ENCODE measurements around the gene MERTK.
"Not testable (repeated sequence)": the region's sequence is repeated elsewhere in the genome, so short reads cannot be mapped to it uniquely, and the experiment has no call there.

MERTK gene

DNA sequence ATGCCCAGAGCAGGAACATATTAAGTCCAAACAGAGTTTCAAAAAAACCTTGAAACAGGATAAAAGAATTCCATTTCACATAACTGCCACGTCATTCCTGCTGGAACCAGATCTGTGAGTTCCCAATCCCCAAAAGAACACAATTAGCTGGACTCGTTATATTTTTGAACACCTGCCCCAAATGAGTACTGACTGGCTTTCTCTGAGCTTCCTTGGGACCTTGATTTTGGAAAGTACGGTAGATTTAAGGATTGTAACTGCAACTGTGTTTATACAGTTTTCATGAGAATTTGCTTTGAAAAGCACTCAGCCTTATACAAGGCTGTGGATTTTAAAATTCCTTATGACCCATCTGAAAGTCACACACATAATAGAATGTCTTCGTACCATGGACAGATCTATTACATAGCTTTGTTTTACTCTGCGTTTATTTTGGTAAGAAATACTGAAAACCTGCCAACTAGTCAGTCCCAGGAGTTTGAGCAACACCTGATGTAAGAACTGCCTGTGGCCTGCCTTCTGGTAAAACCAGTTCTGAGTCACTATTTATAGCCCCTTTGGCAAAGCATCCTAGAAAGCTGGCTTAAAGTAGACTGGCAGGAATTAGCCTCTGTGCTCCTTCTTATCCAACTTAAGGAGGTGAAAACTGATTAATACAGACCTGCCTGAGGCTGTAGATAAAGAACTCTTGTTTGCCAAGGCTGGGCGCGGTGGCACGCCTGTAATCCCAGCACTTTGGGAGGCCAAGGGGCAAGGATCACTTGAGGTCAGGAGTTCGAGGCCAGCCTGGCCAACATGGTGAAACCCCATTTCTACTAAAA, 48.1 kb downstream of the MERTK start:
- DNase-seq: no peak

- DNase-seq: no peak
Observed at GRCh38 chr2:111947219-111947618, 48.8 kb downstream of the MERTK start.

DNA sequence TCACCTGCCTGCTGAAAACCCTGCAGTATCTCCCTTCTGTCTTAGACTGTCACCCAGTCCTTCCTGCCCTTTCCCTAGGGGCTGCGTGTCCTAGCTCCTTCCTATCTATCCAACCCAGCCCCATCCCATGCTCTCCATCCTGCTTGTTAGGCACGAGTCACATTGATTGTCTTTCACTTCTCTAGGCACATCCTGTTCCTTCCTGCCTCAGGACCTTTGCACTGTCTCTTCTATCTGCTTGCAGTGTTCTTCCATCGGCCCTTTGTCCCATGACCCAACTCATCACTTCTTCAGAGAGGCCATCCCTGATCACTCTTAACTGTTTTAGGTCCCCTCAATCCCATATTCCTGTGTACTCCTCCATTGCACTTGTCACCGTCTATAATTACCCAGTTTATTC, 50.4 kb downstream of the MERTK start:
- DNase-seq: no peak

DNA sequence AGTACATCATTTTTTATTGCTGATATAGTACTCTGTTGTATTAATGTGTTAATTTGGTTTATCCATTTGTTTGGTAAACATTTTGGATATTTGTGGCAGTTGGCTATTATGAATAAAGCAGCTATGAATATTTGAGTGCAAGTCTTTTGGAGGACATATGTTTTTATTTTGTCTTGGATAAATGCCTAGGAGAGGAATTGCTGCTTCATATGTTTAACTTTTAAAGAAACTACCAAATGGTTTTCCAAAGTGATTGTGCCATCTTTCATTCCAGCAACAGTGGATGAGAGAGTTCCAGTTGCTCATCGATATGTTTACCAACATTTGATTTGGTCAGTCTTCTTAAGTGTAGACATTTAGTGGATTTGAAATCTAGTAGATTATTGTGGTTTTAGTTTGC, 51.8 kb downstream of the MERTK start:
- DNase-seq: no peak

- no peak for DNase-seq
Observed at GRCh38 chr2:111951486-111951885, 53.1 kb downstream of the MERTK start.

DNA sequence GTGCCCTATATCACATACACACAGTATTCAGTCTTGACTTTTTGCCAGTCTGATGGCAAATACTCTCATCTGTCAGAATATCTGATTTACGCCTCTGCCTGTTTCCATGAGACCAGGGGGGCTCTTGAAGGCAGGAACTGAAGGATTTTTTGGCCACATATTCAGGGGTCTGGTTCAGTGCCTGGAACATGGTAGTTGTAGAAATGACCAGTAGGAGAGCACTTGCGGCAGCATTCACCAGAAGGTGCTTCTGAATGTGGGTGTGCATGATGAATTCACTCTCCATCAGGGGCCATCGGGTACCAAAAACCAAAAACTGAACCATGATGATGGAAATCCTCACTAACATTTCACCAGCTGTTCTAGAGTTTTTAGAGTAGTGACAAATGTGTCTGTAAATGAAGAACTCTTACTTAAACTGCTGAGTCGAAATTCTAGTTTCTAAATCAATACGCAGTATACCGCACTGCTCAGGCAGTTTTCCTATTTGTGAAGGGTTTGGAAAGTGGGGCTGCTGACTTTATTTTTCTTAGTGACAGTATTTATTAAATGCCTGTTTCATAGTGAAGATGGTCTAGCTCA, 54.6 kb downstream of the MERTK start:
- no peak for DNase-seq

GRCh38 chr2:111954602-111955332, 56.4 kb downstream of the MERTK start:
- no peak for DNase-seq

DNA sequence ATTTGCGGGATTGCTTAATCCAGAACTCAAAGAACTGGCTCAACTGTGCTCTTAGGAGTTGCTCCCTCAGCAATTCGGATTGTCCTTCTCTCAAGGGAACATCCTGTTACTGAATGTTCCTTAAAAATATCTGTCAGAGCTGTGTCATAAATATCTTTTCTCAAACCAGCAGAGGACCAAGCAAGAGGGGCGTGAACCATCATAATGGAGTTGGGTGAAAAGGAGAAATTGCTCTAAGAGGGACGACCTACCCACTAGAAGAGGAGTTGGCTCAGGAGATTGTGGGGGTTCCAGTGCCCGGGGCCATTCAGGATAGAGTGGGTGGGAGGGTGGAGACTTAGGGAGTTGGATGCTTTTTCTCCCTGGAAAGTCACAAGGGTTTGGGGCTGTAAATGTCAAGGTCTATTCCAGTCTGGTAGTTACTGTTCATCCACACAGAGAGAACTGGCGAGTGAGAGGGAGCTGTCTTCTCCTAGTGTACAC, 59.5 kb downstream of the MERTK start:
- DNase-seq: no peak

DNA sequence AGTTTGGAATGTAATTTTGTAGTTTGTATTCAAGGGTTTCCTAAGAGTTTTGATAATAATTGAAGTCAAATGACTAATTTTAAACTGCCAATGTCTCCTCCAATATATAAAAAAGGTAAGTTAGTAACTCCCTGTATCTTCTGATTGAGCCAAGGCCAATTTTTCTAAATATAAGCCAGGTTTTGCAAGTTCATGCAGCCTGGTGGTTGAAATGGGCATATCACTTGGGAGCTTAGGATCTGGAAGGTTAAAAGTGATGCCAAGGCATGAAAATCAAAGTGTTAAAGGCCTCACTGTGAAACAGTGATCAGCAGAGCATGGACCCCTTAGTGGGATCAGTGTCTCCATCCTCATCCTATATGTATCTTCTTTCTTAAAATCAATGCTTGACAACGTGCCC, 60.5 kb downstream of the MERTK start:
- DNase-seq: no peak

GRCh38 chr2:111961663-111962062, 63.3 kb downstream of the MERTK start:
- DNase-seq: no peak

DNA sequence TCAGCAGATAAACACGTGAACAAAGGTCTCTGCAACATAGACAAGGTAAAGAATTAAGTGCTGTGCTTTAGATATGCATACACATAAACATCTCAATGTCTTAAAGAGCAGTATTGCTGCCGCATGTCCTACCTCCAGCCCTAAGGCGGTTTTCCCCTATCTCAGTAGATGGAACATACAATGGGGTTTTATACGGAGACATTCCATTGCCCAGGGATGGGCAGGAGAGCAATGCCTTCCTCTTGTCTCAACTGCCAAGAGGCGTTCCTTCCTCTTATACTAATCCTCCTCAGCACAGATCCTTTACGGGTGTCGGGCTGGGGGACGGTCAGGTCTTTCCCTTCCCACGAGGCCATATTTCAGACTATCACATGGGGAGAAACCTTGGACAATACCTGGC, 64.7 kb downstream of the MERTK start:
- not testable (repeated sequence) for DNase-seq

- not testable (repeated sequence) for DNase-seq
Observed at GRCh38 chr2:111963508-111963907, 65.1 kb downstream of the MERTK start.

GRCh38 chr2:111965062-111965461, 66.7 kb downstream of the MERTK start:
- no peak for DNase-seq

GRCh38 chr2:111966241-111966640, 67.8 kb downstream of the MERTK start:
- no peak for DNase-seq

- no peak for DNase-seq
Observed at GRCh38 chr2:111967018-111967417, 68.6 kb downstream of the MERTK start.

DNA sequence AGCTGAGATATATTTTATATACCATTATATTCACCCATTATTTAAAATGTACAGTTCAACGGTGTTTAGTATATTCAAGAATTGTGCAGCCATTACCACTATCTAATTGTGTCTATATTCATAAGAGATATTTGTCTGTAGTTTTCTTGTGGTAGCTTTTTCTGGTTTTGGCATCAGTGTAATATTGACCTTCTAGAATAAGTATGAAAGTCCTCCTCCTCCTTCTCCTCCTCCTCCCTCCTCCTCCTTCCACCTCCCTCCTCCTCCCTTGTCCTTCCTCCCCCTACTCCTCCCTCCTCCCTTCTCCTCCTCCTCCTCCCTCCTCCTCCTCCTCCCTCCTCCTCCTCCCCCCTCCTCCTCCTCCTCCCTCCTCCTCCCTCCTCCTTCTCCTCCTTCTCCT, 72.0 kb downstream of the MERTK start:
- DNase-seq: no peak

GRCh38 chr2:111972955-111973565, 74.7 kb downstream of the MERTK start:
- no peak for DNase-seq

GRCh38 chr2:111973701-111974100, 75.3 kb downstream of the MERTK start:
- no peak for DNase-seq

DNA sequence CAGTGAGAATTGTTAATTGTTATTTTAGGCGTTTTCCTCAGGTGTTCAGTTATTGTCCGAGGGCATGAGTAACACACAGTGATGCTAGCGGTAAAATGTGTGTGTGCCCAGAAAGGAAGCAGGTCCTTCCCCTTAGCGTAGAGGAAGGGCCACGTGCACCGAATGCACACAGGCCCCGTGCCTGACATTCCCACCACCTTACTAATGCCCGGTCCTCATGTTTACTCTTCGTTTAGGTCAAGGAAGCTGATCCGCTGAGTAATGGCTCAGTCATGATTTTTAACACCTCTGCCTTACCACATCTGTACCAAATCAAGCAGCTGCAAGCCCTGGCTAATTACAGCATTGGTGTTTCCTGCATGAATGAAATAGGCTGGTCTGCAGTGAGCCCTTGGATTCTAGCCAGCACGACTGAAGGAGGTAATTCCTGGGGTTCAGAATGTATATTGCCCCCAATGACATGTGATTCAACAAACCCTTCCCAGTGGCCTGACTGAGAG, 76.7 kb downstream of the MERTK start:
- DNase-seq: no peak

DNA sequence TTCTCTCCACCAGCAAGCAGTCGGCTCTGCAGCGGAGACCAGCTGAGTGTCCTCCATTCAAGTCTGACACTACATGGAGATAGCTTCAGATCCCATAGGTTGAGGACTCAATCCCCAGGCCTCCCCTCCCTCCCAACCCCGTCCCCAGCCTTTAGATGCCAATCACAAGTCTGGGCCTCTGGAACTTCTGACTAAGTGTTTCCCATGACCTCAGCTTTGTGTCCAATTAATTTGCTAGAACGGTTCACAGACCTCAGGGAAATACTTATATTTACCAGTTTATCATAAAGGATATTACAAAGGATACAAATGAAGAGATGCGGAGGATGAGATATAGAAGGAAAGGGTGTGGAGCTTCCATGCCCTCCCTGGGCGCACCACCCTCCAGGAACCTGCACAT, 77.4 kb downstream of the MERTK start:
- DNase-seq: no peak

DNA sequence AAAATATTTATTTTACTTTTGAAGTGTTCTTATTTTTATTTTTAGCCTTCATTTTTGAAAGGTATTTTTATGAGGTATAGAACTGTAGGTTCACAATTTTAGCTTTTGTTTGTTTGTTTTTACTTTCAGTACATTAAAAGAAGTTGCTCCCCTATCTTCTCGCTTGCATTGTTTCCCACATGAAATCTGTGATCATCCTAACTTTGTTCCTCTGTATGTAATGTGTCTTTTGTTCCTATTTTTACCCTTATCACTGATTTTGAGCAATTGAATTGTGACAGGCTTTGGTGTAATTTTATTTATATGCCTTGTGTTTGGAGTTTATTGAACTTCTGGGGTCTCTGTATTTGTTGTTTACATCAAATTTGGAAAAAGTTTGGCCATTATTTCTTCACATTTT, 78.8 kb downstream of the MERTK start:
- DNase-seq: no peak

GRCh38 chr2:111978452-111979170, 80.2 kb downstream of the MERTK start:
- no peak for DNase-seq

DNA sequence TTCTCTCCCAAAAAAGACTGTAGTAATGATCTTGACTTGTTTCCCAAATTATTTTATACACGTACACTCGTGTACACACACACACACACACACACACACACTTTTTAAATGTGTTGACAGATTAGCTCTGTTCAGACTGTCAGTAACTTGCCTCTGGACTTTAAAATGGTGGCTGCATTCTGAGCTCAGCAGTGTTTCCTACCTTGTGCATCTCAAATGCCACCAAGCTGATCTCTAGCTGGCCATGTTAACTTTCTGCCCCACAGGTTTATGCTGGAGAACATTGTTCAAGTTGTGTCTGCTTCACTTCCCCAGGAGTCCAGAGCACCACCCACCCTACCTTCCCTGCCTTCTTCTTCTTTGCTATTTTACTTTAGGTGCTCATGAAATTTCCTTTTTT, 83.3 kb downstream of the MERTK start:
- no peak for DNase-seq
